ENCODE data around the gene DISC1.

DNA sequence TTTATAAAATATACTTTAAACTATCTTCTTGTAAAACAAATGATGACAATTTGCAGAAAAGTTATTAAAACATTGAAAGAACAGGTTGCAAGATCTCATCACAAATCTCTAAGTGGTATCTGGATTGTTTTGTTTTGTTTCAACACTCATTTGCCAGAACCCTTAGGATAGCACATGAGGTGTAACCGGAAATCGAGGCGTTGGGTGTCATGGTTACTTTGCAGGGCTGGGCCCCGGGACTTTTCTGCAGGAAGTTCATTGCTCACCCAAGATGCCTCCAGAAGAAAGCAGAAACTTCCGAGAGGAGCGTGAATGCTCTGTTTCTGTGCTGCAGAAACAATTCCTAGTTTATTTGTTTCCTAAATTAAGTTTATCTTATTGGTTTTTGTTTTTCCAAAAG, 2.5 kb downstream of the DISC1 start:
- TF ChIP-seq, protein P1, sequence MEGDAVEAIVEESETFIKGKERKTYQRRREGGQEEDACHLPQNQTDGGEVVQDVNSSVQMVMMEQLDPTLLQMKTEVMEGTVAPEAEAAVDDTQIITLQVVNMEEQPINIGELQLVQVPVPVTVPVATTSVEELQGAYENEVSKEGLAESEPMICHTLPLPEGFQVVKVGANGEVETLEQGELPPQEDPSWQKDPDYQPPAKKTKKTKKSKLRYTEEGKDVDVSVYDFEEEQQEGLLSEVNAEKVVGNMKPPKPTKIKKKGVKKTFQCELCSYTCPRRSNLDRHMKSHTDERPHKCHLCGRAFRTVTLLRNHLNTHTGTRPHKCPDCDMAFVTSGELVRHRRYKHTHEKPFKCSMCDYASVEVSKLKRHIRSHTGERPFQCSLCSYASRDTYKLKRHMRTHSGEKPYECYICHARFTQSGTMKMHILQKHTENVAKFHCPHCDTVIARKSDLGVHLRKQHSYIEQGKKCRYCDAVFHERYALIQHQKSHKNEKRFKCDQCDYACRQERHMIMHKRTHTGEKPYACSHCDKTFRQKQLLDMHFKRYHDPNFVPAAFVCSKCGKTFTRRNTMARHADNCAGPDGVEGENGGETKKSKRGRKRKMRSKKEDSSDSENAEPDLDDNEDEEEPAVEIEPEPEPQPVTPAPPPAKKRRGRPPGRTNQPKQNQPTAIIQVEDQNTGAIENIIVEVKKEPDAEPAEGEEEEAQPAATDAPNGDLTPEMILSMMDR (IDR thresholded peaks at IDR 0.05; ENCODE audit: insufficient read depth, low read length), result no peak
- TF ChIP-seq POLR2AphosphoS5 (IDR thresholded peaks at IDR 0.05; ENCODE audit: low read depth), result no peak
- TF ChIP-seq, protein P2, sequence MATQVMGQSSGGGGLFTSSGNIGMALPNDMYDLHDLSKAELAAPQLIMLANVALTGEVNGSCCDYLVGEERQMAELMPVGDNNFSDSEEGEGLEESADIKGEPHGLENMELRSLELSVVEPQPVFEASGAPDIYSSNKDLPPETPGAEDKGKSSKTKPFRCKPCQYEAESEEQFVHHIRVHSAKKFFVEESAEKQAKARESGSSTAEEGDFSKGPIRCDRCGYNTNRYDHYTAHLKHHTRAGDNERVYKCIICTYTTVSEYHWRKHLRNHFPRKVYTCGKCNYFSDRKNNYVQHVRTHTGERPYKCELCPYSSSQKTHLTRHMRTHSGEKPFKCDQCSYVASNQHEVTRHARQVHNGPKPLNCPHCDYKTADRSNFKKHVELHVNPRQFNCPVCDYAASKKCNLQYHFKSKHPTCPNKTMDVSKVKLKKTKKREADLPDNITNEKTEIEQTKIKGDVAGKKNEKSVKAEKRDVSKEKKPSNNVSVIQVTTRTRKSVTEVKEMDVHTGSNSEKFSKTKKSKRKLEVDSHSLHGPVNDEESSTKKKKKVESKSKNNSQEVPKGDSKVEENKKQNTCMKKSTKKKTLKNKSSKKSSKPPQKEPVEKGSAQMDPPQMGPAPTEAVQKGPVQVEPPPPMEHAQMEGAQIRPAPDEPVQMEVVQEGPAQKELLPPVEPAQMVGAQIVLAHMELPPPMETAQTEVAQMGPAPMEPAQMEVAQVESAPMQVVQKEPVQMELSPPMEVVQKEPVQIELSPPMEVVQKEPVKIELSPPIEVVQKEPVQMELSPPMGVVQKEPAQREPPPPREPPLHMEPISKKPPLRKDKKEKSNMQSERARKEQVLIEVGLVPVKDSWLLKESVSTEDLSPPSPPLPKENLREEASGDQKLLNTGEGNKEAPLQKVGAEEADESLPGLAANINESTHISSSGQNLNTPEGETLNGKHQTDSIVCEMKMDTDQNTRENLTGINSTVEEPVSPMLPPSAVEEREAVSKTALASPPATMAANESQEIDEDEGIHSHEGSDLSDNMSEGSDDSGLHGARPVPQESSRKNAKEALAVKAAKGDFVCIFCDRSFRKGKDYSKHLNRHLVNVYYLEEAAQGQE (IDR thresholded peaks at IDR 0.05; ENCODE audit: insufficient replicate concordance, low read depth), result no peak
- no peak for TF ChIP-seq SPI1 (IDR thresholded peaks at IDR 0.05; ENCODE audit: borderline replicate concordance, low read depth)

All from HL-60 (cell line).